ENCODE results near the gene GNG12. TPM values are rescaled to one million over a fixed set of nuclear protein-coding genes. Genes with fewer than 3 reads are reported as not detected.

Gene GNG12
- total RNA-seq, 1 experiment from 2014 or later, result 12.5 TPM

- Mint-ChIP-seq H3K4me1 (ENCODE audit: low read depth, unreplicated experiment) (no peaks in the 10 kb centered on the region), H3K9me3 (ENCODE audit: unreplicated experiment) (no peaks in the 10 kb centered on the region), H3K27me3 (ENCODE audit: insufficient read depth, unreplicated experiment) (no peaks in the 10 kb centered on the region), H3K36me3 (ENCODE audit: insufficient read depth, unreplicated experiment) (peaks cover 16% of the 10 kb centered on the region), H3K27ac (ENCODE audit: unreplicated experiment) (peak overlapping the region; percentile 29), H3K4me3 (ENCODE audit: unreplicated experiment) (no peak overlapping the region)
- CTCF ChIA-PET, result no interaction called here
- intact Hi-C loops (cut with micrococcal nuclease; ENCODE audit: unreplicated experiment), result no loop called here
- Histone ChIP-seq H3K4me3 (ENCODE audit: low read depth, low read length) (no peak overlapping the region), H3K36me3 (ENCODE audit: control insufficient read depth, insufficient read depth, low read length) (no peaks in the 10 kb centered on the region), H3K4me1 (peaks cover 21% of the 10 kb centered on the region), H3K27me3 (replicated peaks; ENCODE audit: control insufficient read depth, insufficient read depth, low read length) (no peaks in the 10 kb centered on the region), H3K9me3 (no peaks in the 10 kb centered on the region)
- POLR2A ChIA-PET, result no interaction called here
- DNase-seq, result no peak
- BruUV-seq (replicated peaks), result no TSS peak
- TF ChIP-seq, protein P1, sequence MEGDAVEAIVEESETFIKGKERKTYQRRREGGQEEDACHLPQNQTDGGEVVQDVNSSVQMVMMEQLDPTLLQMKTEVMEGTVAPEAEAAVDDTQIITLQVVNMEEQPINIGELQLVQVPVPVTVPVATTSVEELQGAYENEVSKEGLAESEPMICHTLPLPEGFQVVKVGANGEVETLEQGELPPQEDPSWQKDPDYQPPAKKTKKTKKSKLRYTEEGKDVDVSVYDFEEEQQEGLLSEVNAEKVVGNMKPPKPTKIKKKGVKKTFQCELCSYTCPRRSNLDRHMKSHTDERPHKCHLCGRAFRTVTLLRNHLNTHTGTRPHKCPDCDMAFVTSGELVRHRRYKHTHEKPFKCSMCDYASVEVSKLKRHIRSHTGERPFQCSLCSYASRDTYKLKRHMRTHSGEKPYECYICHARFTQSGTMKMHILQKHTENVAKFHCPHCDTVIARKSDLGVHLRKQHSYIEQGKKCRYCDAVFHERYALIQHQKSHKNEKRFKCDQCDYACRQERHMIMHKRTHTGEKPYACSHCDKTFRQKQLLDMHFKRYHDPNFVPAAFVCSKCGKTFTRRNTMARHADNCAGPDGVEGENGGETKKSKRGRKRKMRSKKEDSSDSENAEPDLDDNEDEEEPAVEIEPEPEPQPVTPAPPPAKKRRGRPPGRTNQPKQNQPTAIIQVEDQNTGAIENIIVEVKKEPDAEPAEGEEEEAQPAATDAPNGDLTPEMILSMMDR (IDR thresholded peaks at IDR 0.05; ENCODE audit: insufficient read depth in 1 of 2, low read depth in 1 of 2, low read length in 1 of 2, severe bottlenecking in 1 of 2, unreplicated experiment in 1 of 2), result no peak
Measured at GRCh38 chr1:67680486-67680885, 152.8 kb downstream of the GNG12 start.

GRCh38 chr1:67679691-67680090 is 153.6 kb downstream of the GNG12 start:
- Mint-ChIP-seq H3K27me3 (ENCODE audit: insufficient read depth, unreplicated experiment) (no peaks in the 10 kb centered on the region), H3K9me3 (ENCODE audit: unreplicated experiment) (no peaks in the 10 kb centered on the region), H3K4me3 (ENCODE audit: unreplicated experiment) (no peak overlapping the region), H3K4me1 (ENCODE audit: low read depth, unreplicated experiment) (no peaks in the 10 kb centered on the region), H3K27ac (ENCODE audit: unreplicated experiment) (no peak overlapping the region), H3K36me3 (ENCODE audit: insufficient read depth, unreplicated experiment) (peaks cover 8% of the 10 kb centered on the region)
- TF ChIP-seq, protein P1 (IDR thresholded peaks at IDR 0.05; ENCODE audit: insufficient read depth in 1 of 2, low read depth in 1 of 2, low read length in 1 of 2, severe bottlenecking in 1 of 2, unreplicated experiment in 1 of 2), result no peak
- Histone ChIP-seq H3K36me3 (ENCODE audit: control insufficient read depth, insufficient read depth, low read length) (no peaks in the 10 kb centered on the region), H3K4me3 (ENCODE audit: low read depth, low read length) (no peak overlapping the region), H3K27me3 (replicated peaks; ENCODE audit: control insufficient read depth, insufficient read depth, low read length) (no peaks in the 10 kb centered on the region), H3K9me3 (no peaks in the 10 kb centered on the region), H3K4me1 (peaks cover 21% of the 10 kb centered on the region)
- intact Hi-C loops (cut with micrococcal nuclease; ENCODE audit: unreplicated experiment), result no loop called here
- POLR2A ChIA-PET, result no interaction called here
- DNase-seq, result no peak
- CTCF ChIA-PET, result no interaction called here
- no TSS peak for BruUV-seq (replicated peaks)

DNA sequence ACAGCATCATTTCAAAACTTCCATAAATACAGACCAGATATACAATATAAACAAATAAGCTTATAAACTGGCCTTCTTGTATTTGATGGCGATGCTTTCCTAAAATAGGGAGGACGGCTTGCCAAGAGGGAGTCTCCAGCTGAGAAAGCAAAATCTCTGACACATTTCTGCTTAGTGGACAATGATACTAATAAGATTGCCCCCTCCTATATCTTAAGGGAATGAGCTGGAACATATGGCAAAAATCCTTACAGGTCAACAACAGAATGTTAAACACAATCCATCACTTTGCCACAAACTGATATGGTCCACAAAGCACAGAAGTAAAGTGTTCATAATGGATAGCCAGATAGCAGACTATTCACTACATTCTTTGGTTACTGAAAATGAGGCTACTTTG is 155.3 kb downstream of the GNG12 start:
- CTCF ChIA-PET, result interaction anchor here (1.7 kb wide), 1 partner anchor 143 kb away, joined by 5 read pairs; no protein-coding TSS in a partner anchor
- no peak overlapping the region for H3K4me3 ChIP-seq (ENCODE audit: low read depth, low read length)
- intact Hi-C loops (cut with micrococcal nuclease; ENCODE audit: unreplicated experiment), result no loop called here
- no peaks in the 10 kb centered on the region for H3K36me3 Mint-ChIP-seq (ENCODE audit: insufficient read depth, unreplicated experiment)
- no peaks in the 10 kb centered on the region for H3K27me3 ChIP-seq (replicated peaks; ENCODE audit: control insufficient read depth, insufficient read depth, low read length)
- H3K9me3 ChIP-seq, result no peaks in the 10 kb centered on the region
- DNase-seq, result no peak
- H3K9me3 Mint-ChIP-seq (ENCODE audit: unreplicated experiment), result no peaks in the 10 kb centered on the region
- POLR2A ChIA-PET, result no interaction called here
- H3K36me3 ChIP-seq (ENCODE audit: control insufficient read depth, insufficient read depth, low read length), result no peaks in the 10 kb centered on the region
- no peaks in the 10 kb centered on the region for H3K27me3 Mint-ChIP-seq (ENCODE audit: insufficient read depth, unreplicated experiment)
- BruUV-seq (replicated peaks), result no TSS peak
- H3K4me1 ChIP-seq, result peaks cover 4% of the 10 kb centered on the region
- H3K4me3 Mint-ChIP-seq (ENCODE audit: unreplicated experiment), result no peak overlapping the region
- no peaks in the 10 kb centered on the region for H3K4me1 Mint-ChIP-seq (ENCODE audit: low read depth, unreplicated experiment)
- TF ChIP-seq, protein P1 (IDR thresholded peaks at IDR 0.05; ENCODE audit: insufficient read depth in 1 of 2, low read depth in 1 of 2, low read length in 1 of 2, severe bottlenecking in 1 of 2, unreplicated experiment in 1 of 2), result no peak
- no peak overlapping the region for H3K27ac Mint-ChIP-seq (ENCODE audit: unreplicated experiment)
